Ascending aorta (tissue), 2 donors: ENCODE data around the gene MAPK8IP3. TPM values are rescaled to one million over a fixed set of nuclear protein-coding genes. Genes with fewer than 3 reads are reported as not detected.

Source experiments
- DNase-seq, 2 donors: peaks; one replicate each; pipeline ENCODE4 v3.0.0-alpha.2; 2019; ENCODE audit warnings: low spot score in 2 of 2
- H3K27ac ChIP-seq, 2 donors: fragments of 200-600 bp; sonication (generic); one replicate each; pipeline ENCODE4 v1.5.1; 2016 to 2017; ENCODE audit warnings: mild to moderate bottlenecking in 1 of 2
- H3K27me3 ChIP-seq: fragments of 200-600 bp; sonication (generic); one replicate; pipeline ENCODE4 v1.5.1; 2017
- H3K36me3 ChIP-seq, 2 donors: fragments of 200-600 bp; sonication (generic); one replicate each; pipeline ENCODE4 v1.5.1; 2016
- H3K4me1 ChIP-seq, 2 donors: fragments of 200-600 bp; sonication (generic); one replicate each; pipeline ENCODE4 v1.5.1; 2016 to 2017; ENCODE audit warnings: mild to moderate bottlenecking in 1 of 2
- H3K4me3 ChIP-seq, 2 donors: fragments of 200-600 bp; sonication (generic); one replicate each; pipeline ENCODE4 v1.5.1; 2016 to 2017; ENCODE audit warnings: mild to moderate bottlenecking in 1 of 2
- H3K9me3 ChIP-seq, 2 donors: fragments of 200-600 bp; sonication (generic); one replicate each; pipeline ENCODE4 v1.5.1; 2016
- CTCF ChIP-seq, 3 experiments: fragments of 200-600 bp in 2 of 3; fragments of 450-650 bp in 1 of 3; sonication (generic) in 2 of 3; IDR thresholded peaks; one replicate each; pipeline ENCODE4 v1.5.1; 2016 to 2019; ENCODE audit warnings: antibody characterized with exemption in 3 of 3, mild to moderate bottlenecking in 1 of 3, moderate library complexity in 1 of 3
- intact Hi-C: fragments of 100-400 bp; cut with DNase I; formaldehyde crosslinking; loops from one replicate; pipeline ENCODE4 v1.15.1; 2023
- total RNA-seq: library from RNA; depleted of rRNA; stranded (reverse); fragments of >200 nt; gene quantifications from one replicate; pipeline ENCODE4 v1.1.0, GENCODE V29; 2016

The MAPK8IP3 gene
- total RNA-seq, 1 donor from 2014 or later, result 57.4 TPM

- no peak for TF ChIP-seq CTCF (IDR thresholded peaks at IDR 0.05)
- Histone ChIP-seq H3K4me3 (no peak overlapping the region), H3K36me3 (peaks cover 50 to 70% of the 10 kb centered on the region in 2 donors), H3K9me3 (no peaks in the 10 kb centered on the region), H3K27me3 (no peaks in the 10 kb centered on the region), H3K27ac (no peak overlapping the region), H3K4me1 (no peaks in the 10 kb centered on the region)
- peak in 1 of 2 donors; percentile 58 for DNase-seq
- intact Hi-C loops, result no loop called here
Measured at GRCh38 chr16:1816396-1817275, 110.6 kb downstream of the MAPK8IP3 start.

GRCh38 chr16:1817276-1817589, 111.2 kb downstream of the MAPK8IP3 start:
- DNase-seq, result no peak

DNA sequence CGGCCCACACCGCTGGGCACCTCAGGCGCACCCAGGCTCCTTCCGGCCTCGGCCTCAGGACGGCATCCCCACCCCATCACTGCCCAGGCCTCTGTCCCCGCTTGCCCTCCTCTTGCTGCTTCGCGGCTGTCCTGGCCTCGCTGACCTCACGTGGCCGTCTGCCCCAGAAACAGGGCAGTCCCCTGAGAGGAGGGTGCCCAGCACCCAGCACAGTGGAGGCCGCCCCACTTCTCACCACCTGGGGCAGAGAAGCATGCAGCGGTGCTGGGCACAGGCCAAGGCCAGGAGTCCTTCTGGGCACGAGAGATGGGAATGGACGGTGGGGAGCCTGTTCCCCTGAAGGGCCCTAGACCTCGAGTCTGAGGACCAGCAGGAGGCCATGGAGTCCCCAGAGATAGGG, 111.7 kb downstream of the MAPK8IP3 start:
- TF ChIP-seq CTCF (IDR thresholded peaks at IDR 0.05), result no peak
- H3K27ac ChIP-seq, result no peak overlapping the region
- no peaks in the 10 kb centered on the region for H3K9me3 ChIP-seq
- DNase-seq, result peak in 1 of 2 donors; percentile 56
- no peak overlapping the region for H3K4me3 ChIP-seq
- H3K27me3 ChIP-seq, result no peaks in the 10 kb centered on the region
- H3K36me3 ChIP-seq, result peaks cover 60 to 81% of the 10 kb centered on the region in 2 donors
- intact Hi-C loops, result no loop called here
- H3K4me1 ChIP-seq, result no peaks in the 10 kb centered on the region

More at GRCh38 chr16:1817276-1817589, 111.2 kb downstream of the MAPK8IP3 start:
- H3K9me3 ChIP-seq, result no peaks in the 10 kb centered on the region
- H3K27me3 ChIP-seq, result no peaks in the 10 kb centered on the region
- intact Hi-C loops, result no loop called here
- no peak overlapping the region for H3K27ac ChIP-seq
- no peak overlapping the region for H3K4me3 ChIP-seq
- no peak for TF ChIP-seq CTCF (IDR thresholded peaks at IDR 0.05)
- H3K36me3 ChIP-seq, result peaks cover 55 to 76% of the 10 kb centered on the region in 2 donors
- no peaks in the 10 kb centered on the region for H3K4me1 ChIP-seq

GRCh38 chr16:1818204-1818872, 112.3 kb downstream of the MAPK8IP3 start:
- no peak for DNase-seq
- Histone ChIP-seq H3K9me3 (no peaks in the 10 kb centered on the region), H3K4me3 (no peak overlapping the region), H3K36me3 (peaks cover 61 to 81% of the 10 kb centered on the region in 2 donors), H3K4me1 (no peaks in the 10 kb centered on the region), H3K27me3 (no peaks in the 10 kb centered on the region), H3K27ac (no peak overlapping the region)
- intact Hi-C loops, result no loop called here
- TF ChIP-seq CTCF (IDR thresholded peaks at IDR 0.05), result no peak

- Histone ChIP-seq H3K27ac (no peak overlapping the region), H3K4me3 (no peak overlapping the region), H3K27me3 (no peaks in the 10 kb centered on the region), H3K36me3 (peaks cover 61 to 74% of the 10 kb centered on the region in 2 donors), H3K9me3 (no peaks in the 10 kb centered on the region), H3K4me1 (no peaks in the 10 kb centered on the region)
- DNase-seq, result no peak
- TF ChIP-seq CTCF (IDR thresholded peaks at IDR 0.05), result no peak
- intact Hi-C loops, result no loop called here
Measured at GRCh38 chr16:1818873-1819525, 113.0 kb downstream of the MAPK8IP3 start.
